Heart right ventricle (tissue), 16 donors: ENCODE measurements around the gene SYNPO2. TPM values are rescaled to one million over a fixed set of nuclear protein-coding genes. Genes with fewer than 3 reads are reported as not detected.
A peak's percentile ranks its signal among the peaks of the same experiment; 100 is the strongest.
"Not testable (repeated sequence)": the region's sequence is repeated elsewhere in the genome, so short reads cannot be mapped to it uniquely, and the experiment has no call there.

ENCODE experiments used
- ATAC-seq, 8 donors: fragments of 200-7000 bp; cut with Tn5 transposase; one replicate each; pipeline ENCODE4 v1.9.1; 2020; ENCODE audit warnings: mild to moderate bottlenecking in 8 of 8, moderate library complexity in 8 of 8, moderate number of reproducible peaks in 1 of 8
- DNase-seq, 2 donors: peaks; one replicate each; pipeline ENCODE4 v3.0.0-alpha.2; 2020
- H3K27ac ChIP-seq, 10 donors: fragments of 200-600 bp; sonication (generic) in 2 of 10; one replicate each; pipeline versions ENCODE4 v1.5.0 to v1.8.0; 2020 to 2022; ENCODE audit warnings: mild to moderate bottlenecking in 3 of 10
- H3K27me3 ChIP-seq, 7 donors: fragments of 200-600 bp; one replicate each; pipeline ENCODE4 v1.8.0; 2021 to 2022; ENCODE audit warnings: mild to moderate bottlenecking in 2 of 7
- H3K36me3 ChIP-seq, 9 donors: fragments of 200-600 bp; sonication (generic) in 1 of 9; one replicate each; pipeline versions ENCODE4 v1.5.0 to v1.8.0; 2020 to 2022; ENCODE audit warnings: mild to moderate bottlenecking in 2 of 9
- H3K4me1 ChIP-seq, 9 donors: fragments of 200-600 bp; sonication (generic) in 1 of 9; one replicate each; pipeline versions ENCODE4 v1.5.0 to v1.8.0; 2020 to 2022; ENCODE audit warnings: mild to moderate bottlenecking in 4 of 9
- H3K4me3 ChIP-seq, 10 donors: fragments of 200-600 bp; sonication (generic) in 2 of 10; one replicate each; pipeline versions ENCODE4 v1.5.0 to v1.8.0; 2020 to 2022; ENCODE audit warnings: mild to moderate bottlenecking in 7 of 10, moderate library complexity in 2 of 10
- H3K9me3 ChIP-seq, 11 donors: fragments of 200-600 bp in 10 of 11; sonication (generic) in 2 of 11; one replicate each; pipeline versions ENCODE4 v1.5.0 to v1.8.0; 2013 to 2022; ENCODE audit warnings: mild to moderate bottlenecking in 2 of 11, control low read depth in 1 of 11, moderate library complexity in 1 of 11
- CTCF ChIP-seq, 9 donors: fragments of 200-600 bp; sonication (generic) in 2 of 9; IDR thresholded peaks; one replicate each; pipeline versions ENCODE4 v1.5.0 to v1.8.0; 2021 to 2022; ENCODE audit warnings: antibody characterized with exemption in 9 of 9, mild to moderate bottlenecking in 5 of 9, moderate library complexity in 1 of 9
- WGBS, 2 donors: extraction: QIAGEN DNeasy Blood & Tissue Kit; methylation state at CpG; one replicate each; pipeline ENCODE4 v1.1.7; 2013; ENCODE audit warnings: inconsistent platforms in 1 of 2; 5-methylcytosine and 5-hydroxymethylcytosine counted together
- intact Hi-C, 10 donors: fragments of 100-400 bp; cut with DNase I; formaldehyde crosslinking; loops; one replicate each; pipeline versions ENCODE4 v1.11.1 to v1.14.2; 2022
- polyA plus RNA-seq, 2 donors: library from polyadenylated mRNA; stranded (reverse); fragments of 200-250 nt; gene quantifications; one replicate each; pipeline ENCODE4 v1.2.3, GENCODE V29; 2013
- total RNA-seq, 10 donors: library from RNA; stranded (reverse); fragmentation: NEBNext Ultra II Directional in 3 of 10; extraction: Animal tissue kit (Norgen Biotek cat#: 25700) in 3 of 10; gene quantifications; one replicate each; pipeline versions ENCODE4 v1.2.1 to v1.2.4, GENCODE V29; 2021 to 2023
- donor health status: Arrhythmogenic right ventricular cardiomyopathy.
- donor health status: ischemic (EF 13 %, LVEDD 7.1; RV severe dilation, severe dysfunction).
- donor health status: healthy with polysubstance abuse.
- donor health status: DM: no; HTN: yes; CAD: no.
- donor health status: DM: no; HTN: no; CAD: no.
- donor health status: ischemic (EF 25% LVEDD 6.9; RV normal size, moderate dysfunction).
- donor health status: ischemic (EF 25% LVEDD 5.7; RV mildly dilated, moderate dysfunction).
- donor health status: healthy.
- donor health status: DM: yes; HTN: yes; CAD: no.
- donor health status: Ischemic cardiomyopathy.
- donor health status: ischemic (EF 35%, LVEDD 5.7; RV mildly dilated, moderate dysfunction).
- donor health status: nonischemic (EF 11% LVEDD 7.7; RV severe dilation, severe dysfunction).
- donor health status: DM: yes; HTN: yes; CAD: no.
- donor health status: PGD.
- donor health status: ischemic (EF 29% LVEDD 5.4; RV normal size, mild dysfunction).
- donor health status: nonischemic (EF 23%, LVEDD 6.1; RV moderate dilation, normal function).

The SYNPO2 gene
- total and polyA plus RNA-seq, 12 donors: 27.5 to 405 (median 244) TPM

- ATAC-seq (peak; percentile 37 to 86 (median 70)), DNase-seq (peak in 1 of 2 donors; percentile 25)
- no peak for TF ChIP-seq CTCF (IDR thresholded peaks at IDR 0.05)
- intact Hi-C loops: loop anchor here in 2 of 10 donors (5.0 kb wide), 2 partner anchors 33 to 98 kb away; partner anchors contain the start of gene SEC24D (in 1 of the 2)
- H3K4me3 ChIP-seq: no peak overlapping the region
- no peaks in the 10 kb centered on the region for H3K9me3 ChIP-seq
- H3K27me3 ChIP-seq: no peaks in the 10 kb centered on the region
- H3K27ac ChIP-seq: peak overlapping the region in 5 of 10 donors; percentile 6 to 42 (median 35)
- 44 to 55% methylated on average over 2 of the region's 2 CpGs for WGBS, 2 donors
- H3K36me3 ChIP-seq: no peaks in the 10 kb centered on the region
- H3K4me1 ChIP-seq: peaks cover 2 to 27% (median 15%) of the 10 kb centered on the region in 9 donors
Measured at GRCh38 chr4:118869808-118870342, 18.8 kb upstream of the SYNPO2 start.

- no peaks in the 10 kb centered on the region for H3K36me3 ChIP-seq
- intact Hi-C loops: loop anchor here in 1 of 10 donors (5.0 kb wide), 1 partner anchor 35 kb away; the partner anchor contains the start of gene SEC24D
- no peak overlapping the region for H3K4me3 ChIP-seq
- peaks cover 0 to 18% (median 15%) of the 10 kb centered on the region in 9 donors for H3K4me1 ChIP-seq
- H3K9me3 ChIP-seq: no peaks in the 10 kb centered on the region
- TF ChIP-seq CTCF (IDR thresholded peaks at IDR 0.05): no peak
- H3K27ac ChIP-seq: no peak overlapping the region
- no peaks in the 10 kb centered on the region for H3K27me3 ChIP-seq
- ATAC-seq: no peak
- 73 to 83% methylated on average over 4 of the region's 4 CpGs for WGBS, 2 donors
- no peak for DNase-seq
Measured at GRCh38 chr4:118872181-118872580, 16.5 kb upstream of the SYNPO2 start.

GRCh38 chr4:118877797-118878196 lies 10.9 kb upstream of the SYNPO2 start:
- no peak for TF ChIP-seq CTCF (IDR thresholded peaks at IDR 0.05)
- no peaks in the 10 kb centered on the region for H3K27me3 ChIP-seq
- no peak for ATAC-seq
- no peak overlapping the region for H3K27ac ChIP-seq
- no peak overlapping the region for H3K4me3 ChIP-seq
- no peak for DNase-seq
- 95 to 96% methylated on average over 6 of the region's 6 CpGs for WGBS, 2 donors
- H3K4me1 ChIP-seq: no peaks in the 10 kb centered on the region
- H3K36me3 ChIP-seq: no peaks in the 10 kb centered on the region
- intact Hi-C loops: no loop called here
- peaks cover 0 to 12% (median 0%) of the 10 kb centered on the region in 11 donors for H3K9me3 ChIP-seq

GRCh38 chr4:118878507-118878906 lies 10.1 kb upstream of the SYNPO2 start:
- ATAC-seq, H3K36me3 ChIP-seq, H3K4me1 ChIP-seq, H3K4me3 ChIP-seq, DNase-seq, intact Hi-C loops, H3K27ac ChIP-seq, H3K27me3 ChIP-seq: not testable (repeated sequence)
- H3K9me3 ChIP-seq: peaks cover 0 to 12% (median 0%) of the 10 kb centered on the region in 11 donors
- WGBS, 2 donors: 96 to 97% methylated on average over 9 of the region's 9 CpGs

- ATAC-seq: no peak
- no peaks in the 10 kb centered on the region for H3K36me3 ChIP-seq
Measured at GRCh38 chr4:118879409-118879808, 9.2 kb upstream of the SYNPO2 start.

More at GRCh38 chr4:118879409-118879808, 9.2 kb upstream of the SYNPO2 start:
- no peak for DNase-seq
- Histone ChIP-seq H3K27me3 (no peaks in the 10 kb centered on the region), H3K9me3 (peaks cover 0 to 12% (median 0%) of the 10 kb centered on the region in 11 donors), H3K4me3 (no peak overlapping the region), H3K27ac (no peak overlapping the region), H3K4me1 (no peaks in the 10 kb centered on the region)
- intact Hi-C loops: no loop called here
- TF ChIP-seq CTCF (IDR thresholded peaks at IDR 0.05): no peak
- 91 to 93% methylated on average over 7 of the region's 7 CpGs for WGBS, 2 donors
